SK-N-SH (cell line): ENCODE measurements around the gene SYNJ2. TPM values are rescaled to one million over a fixed set of nuclear protein-coding genes. Genes with fewer than 3 reads are reported as not detected.

Experiments used
- CTCF ChIA-PET: fragments of 300-600, 350-600 bp; formaldehyde crosslinking; extraction: SDS; loops from one replicate; lab custom pipeline; 2021; lab: Yijun Ruan, JAX
- POLR2A ChIA-PET: fragments of 350-600 bp; sonication (Branson Sonifier 250); formaldehyde crosslinking; extraction: SDS; loops from one replicate; lab custom pipeline; 2020; ENCODE audit warnings: antibody characterized with exemption, inconsistent platforms; lab: Yijun Ruan, JAX
- DNase-seq: peaks from one replicate; pipeline ENCODE4 v3.0.0; 2012
- H2AFZ ChIP-seq: fragments of 200-600 bp; sonication (generic); 2 replicates; pipeline ENCODE4 v1.8.1; 2016; ENCODE audit warnings: antibody characterized with exemption, mild to moderate bottlenecking, low read depth
- H3F3A ChIP-seq: fragments of 200-600 bp; sonication (generic); replicated peaks from 2 replicates; pipeline ENCODE3; 2016; ENCODE audit warnings: antibody characterized with exemption, mild to moderate bottlenecking; ENCODE audit not compliant: insufficient read depth
- H3K27ac ChIP-seq, 2 experiments: fragments of 200-500 bp in 1 of 2; fragments of 200-600 bp in 1 of 2; sonication (Bioruptor generic) in 1 of 2; sonication (generic), shearing (Covaris generic) in 1 of 2; 2 replicates each; pipeline versions ENCODE4 v1.5.1 to v1.6.1; 2014 to 2016; ENCODE audit warnings: low read depth in 2 of 2, inconsistent platforms in 1 of 2, low read length in 1 of 2, mild to moderate bottlenecking in 1 of 2, mixed read lengths in 1 of 2
- H3K27me3 ChIP-seq: fragments of 200-600 bp; sonication (generic), shearing (Covaris generic); 2 replicates; pipeline ENCODE4 v1.6.1; 2016; ENCODE audit warnings: mixed run types; ENCODE audit not compliant: insufficient read depth
- H3K36me3 ChIP-seq, 2 experiments: fragments of 200-500 bp in 1 of 2; fragments of 200-600 bp in 1 of 2; sonication (Bioruptor generic) in 1 of 2; sonication (generic) in 1 of 2; replicated peaks in 1 of 2; 2 replicates each; pipeline versions ENCODE3 to v1.5.1; 2014 to 2016; ENCODE audit warnings: low read length in 1 of 2, mild to moderate bottlenecking in 1 of 2; ENCODE audit not compliant: insufficient read depth in 2 of 2, control insufficient read depth in 1 of 2
- H3K4me1 ChIP-seq, 2 experiments: fragments of 200-500 bp in 1 of 2; fragments of 200-600 bp in 1 of 2; sonication (Bioruptor generic) in 1 of 2; sonication (generic), shearing (Covaris generic) in 1 of 2; 2 replicates each; pipeline versions ENCODE4 v1.5.1 to v1.6.1; 2014 to 2016; ENCODE audit warnings: low read depth in 1 of 2, low read length in 1 of 2, mixed run types in 1 of 2; ENCODE audit not compliant: insufficient read depth in 2 of 2, control insufficient read depth in 1 of 2
- H3K4me2 ChIP-seq: fragments of 200-600 bp; sonication (generic), shearing (Covaris generic); 2 replicates; pipeline ENCODE4 v1.6.1; 2017; ENCODE audit warnings: mixed run types
- H3K4me3 ChIP-seq, 2 experiments: fragments of 200-500 bp in 1 of 2; fragments of 200-600 bp in 1 of 2; sonication (Bioruptor generic) in 1 of 2; sonication (generic), shearing (Covaris generic) in 1 of 2; 2 replicates each; pipeline versions ENCODE4 v1.5.1 to v1.8.1; 2014 to 2016; ENCODE audit warnings: low read depth in 2 of 2, inconsistent platforms in 1 of 2, low read length in 1 of 2, mild to moderate bottlenecking in 1 of 2, mixed read lengths in 1 of 2, moderate library complexity in 1 of 2
- H3K79me2 ChIP-seq: fragments of 200-600 bp; sonication (generic); 2 replicates; pipeline ENCODE4 v1.8.1; 2017; ENCODE audit warnings: mild to moderate bottlenecking; ENCODE audit not compliant: insufficient read depth
- H3K9ac ChIP-seq: fragments of 200-600 bp; sonication (generic); 2 replicates; pipeline ENCODE4 v1.6.1; 2017; ENCODE audit warnings: mixed run types
- H3K9me2 ChIP-seq: fragments of 200-600 bp; sonication (generic); 2 replicates; pipeline ENCODE4 v1.6.1; 2017; ENCODE audit warnings: mixed run types
- H3K9me3 ChIP-seq: fragments of 200-600 bp; sonication (generic); 2 replicates; pipeline ENCODE4 v1.6.1; 2017; ENCODE audit warnings: mixed run types, mild to moderate bottlenecking, moderate library complexity
- H4K20me1 ChIP-seq: fragments of 200-600 bp; sonication (generic); 2 replicates; pipeline ENCODE4 v1.6.1; 2017; ENCODE audit warnings: mild to moderate bottlenecking, mixed run types; ENCODE audit not compliant: insufficient read depth
- CHD2 ChIP-seq: fragments of 150-350 bp; IDR thresholded peaks from 2 replicates; pipeline ENCODE4 v1.6.1; 2018; ENCODE audit warnings: low read length; ENCODE audit not compliant: partially characterized antibody
- EZH2phosphoT487 ChIP-seq: fragments of 200-600 bp; sonication (generic); IDR thresholded peaks from 2 replicates; pipeline ENCODE4 v1.6.1; 2017; ENCODE audit warnings: low read depth, mixed run types, mild to moderate bottlenecking, antibody characterized with exemption, moderate library complexity, borderline replicate concordance
- FOXJ3 ChIP-seq: sonication (generic); formaldehyde crosslinking; IDR thresholded peaks from 2 replicates; pipeline ENCODE4 v1.5.1; 2020; ENCODE audit warnings: mild to moderate bottlenecking, missing genetic modification reagents
- FOXM1 ChIP-seq: IDR thresholded peaks from 2 replicates; pipeline ENCODE4 v1.4.0; 2012; ENCODE audit warnings: low read depth, mild to moderate bottlenecking
- GATA2 ChIP-seq: sonication (generic); formaldehyde crosslinking; IDR thresholded peaks from 2 replicates; pipeline ENCODE4 v1.5.0; 2020; ENCODE audit warnings: mild to moderate bottlenecking, missing genetic modification reagents
- IRF3 ChIP-seq: fragments of 150-350 bp; IDR thresholded peaks from 2 replicates; pipeline ENCODE4 v1.6.1; 2016; ENCODE audit warnings: mild to moderate bottlenecking, low read depth, low read length
- MXI1 ChIP-seq: IDR thresholded peaks from 2 replicates; pipeline ENCODE4 v1.6.1; 2012; ENCODE audit warnings: mild to moderate bottlenecking, low read depth, low read length, improper control_type of control experiment
- POLR2AphosphoS5 ChIP-seq: IDR thresholded peaks from 2 replicates; pipeline ENCODE4 v1.6.1; 2012; ENCODE audit warnings: low read depth, low read length
- RAD21 ChIP-seq: IDR thresholded peaks from 2 replicates; pipeline ENCODE4 v1.6.1; 2012; ENCODE audit warnings: mild to moderate bottlenecking, low read length
- REST ChIP-seq: IDR thresholded peaks from 2 replicates; pipeline ENCODE4 v1.6.1; 2012; ENCODE audit warnings: mild to moderate bottlenecking, low read depth, low read length, moderate library complexity
- SIN3A ChIP-seq: IDR thresholded peaks from 2 replicates; pipeline ENCODE4 v1.6.1; 2012; ENCODE audit warnings: low read depth, mild to moderate bottlenecking, low read length, moderate library complexity, borderline replicate concordance
- TCF12 ChIP-seq: IDR thresholded peaks from 2 replicates; pipeline ENCODE4 v1.4.0; 2012
- TEAD4 ChIP-seq: IDR thresholded peaks from 2 replicates; pipeline ENCODE4 v1.4.0; 2012; ENCODE audit warnings: mild to moderate bottlenecking, borderline replicate concordance; ENCODE audit not compliant: insufficient read depth
- WGBS: methylation state at CpG from one replicate; pipeline ENCODE4 v1.1.6; 2017; ENCODE audit warnings: low lambda C conversion rate; 5-methylcytosine and 5-hydroxymethylcytosine counted together
- polyA plus RNA-seq, 3 experiments: library from polyadenylated mRNA; depleted of rRNA; stranded (reverse); fragments of >200 nt; gene quantifications; 2 replicates each; pipeline ENCODE4 v1.2.3, GENCODE V29; 2012
- TF ChIP-seq, protein P1 (sequence below): IDR thresholded peaks from 2 replicates; pipeline ENCODE4; 2012
- TF ChIP-seq, protein P2 (sequence below): IDR thresholded peaks from 2 replicates; pipeline ENCODE4 v1.4.0; 2012; ENCODE audit warnings: low read depth, borderline replicate concordance

SYNJ2 gene
- polyA plus RNA-seq, 1 of the 3 experiments (the other 2 are of a cell fraction): 40.0 TPM

DNA sequence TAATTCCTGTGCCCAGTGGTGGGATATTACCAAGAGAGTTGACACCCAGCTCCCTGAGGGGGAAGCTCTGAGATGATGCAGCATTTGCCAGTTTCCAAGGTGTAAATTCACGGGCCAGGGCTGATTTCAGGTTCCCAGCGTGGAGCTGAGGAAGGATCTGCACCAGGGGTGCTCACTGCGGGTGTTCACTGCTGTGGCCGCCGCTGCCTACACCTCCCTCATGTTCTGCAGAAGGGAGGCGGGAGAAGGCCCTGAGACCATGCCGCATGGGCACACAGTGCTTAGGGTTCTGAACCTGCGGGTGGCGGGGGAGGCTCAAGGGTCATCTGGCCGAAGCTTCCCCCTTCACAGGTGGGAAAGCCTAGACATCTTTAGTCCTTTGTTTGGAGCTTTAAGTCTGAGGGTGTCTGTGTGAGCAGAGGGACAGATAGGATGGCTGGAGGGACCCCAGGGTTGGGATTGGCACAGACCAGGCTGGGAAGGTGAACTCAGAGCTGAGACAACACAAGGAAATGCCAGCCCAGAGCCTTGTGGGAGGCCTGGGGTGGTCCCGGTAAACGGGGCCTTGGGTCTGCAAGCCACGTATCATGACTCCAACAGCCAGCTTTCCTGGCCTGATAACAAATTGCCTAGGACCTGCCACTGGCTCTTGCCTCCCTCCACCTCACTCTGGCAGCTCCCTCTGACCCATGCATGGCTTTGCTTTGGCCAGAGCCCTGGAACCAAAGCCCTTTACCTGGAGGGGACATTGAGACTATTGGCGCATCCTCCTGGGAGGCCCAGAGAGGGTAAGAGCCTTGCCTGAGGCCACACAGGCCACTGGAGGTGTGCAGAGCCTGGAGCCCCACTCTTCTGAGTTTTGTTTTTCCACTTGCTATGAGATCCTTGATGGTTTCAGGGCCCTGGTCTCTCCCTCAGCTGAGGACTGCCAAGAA lies 40.4 kb downstream of the SYNJ2 start:
- H3K27me3 ChIP-seq: no peaks in the 10 kb centered on the region
- H2AFZ ChIP-seq: no peak overlapping the region
- H4K20me1 ChIP-seq: no peaks in the 10 kb centered on the region
- over 99% methylated on average over 10 of the region's 14 CpGs for WGBS
- no peaks in the 10 kb centered on the region for H3K9me3 ChIP-seq
- H3F3A ChIP-seq: peaks cover 40% of the 10 kb centered on the region
- peaks cover 77% of the 10 kb centered on the region for H3K79me2 ChIP-seq
- TF ChIP-seq TCF12 (no peak), MXI1 (no peak)
- no peak overlapping the region for H3K27ac ChIP-seq
- ChIA-PET CTCF (interaction anchor here (0.7 to 0.9 kb wide), 2 partner anchors 17 to 19 kb away, joined by 3 read pairs; no protein-coding TSS in a partner anchor), POLR2A (no interaction called here)
- no peak overlapping the region for H3K9ac ChIP-seq
- DNase-seq: no peak
- no peak overlapping the region for H3K4me3 ChIP-seq
- H3K4me2 ChIP-seq: no peak overlapping the region
- H3K4me1 ChIP-seq: peaks cover 15 to 29% of the 10 kb centered on the region in 2 experiments; a peak in 3 of 4 replicates
- peaks cover 4 to 23% of the 10 kb centered on the region in 2 experiments for H3K36me3 ChIP-seq
- no peaks in the 10 kb centered on the region for H3K9me2 ChIP-seq

DNA sequence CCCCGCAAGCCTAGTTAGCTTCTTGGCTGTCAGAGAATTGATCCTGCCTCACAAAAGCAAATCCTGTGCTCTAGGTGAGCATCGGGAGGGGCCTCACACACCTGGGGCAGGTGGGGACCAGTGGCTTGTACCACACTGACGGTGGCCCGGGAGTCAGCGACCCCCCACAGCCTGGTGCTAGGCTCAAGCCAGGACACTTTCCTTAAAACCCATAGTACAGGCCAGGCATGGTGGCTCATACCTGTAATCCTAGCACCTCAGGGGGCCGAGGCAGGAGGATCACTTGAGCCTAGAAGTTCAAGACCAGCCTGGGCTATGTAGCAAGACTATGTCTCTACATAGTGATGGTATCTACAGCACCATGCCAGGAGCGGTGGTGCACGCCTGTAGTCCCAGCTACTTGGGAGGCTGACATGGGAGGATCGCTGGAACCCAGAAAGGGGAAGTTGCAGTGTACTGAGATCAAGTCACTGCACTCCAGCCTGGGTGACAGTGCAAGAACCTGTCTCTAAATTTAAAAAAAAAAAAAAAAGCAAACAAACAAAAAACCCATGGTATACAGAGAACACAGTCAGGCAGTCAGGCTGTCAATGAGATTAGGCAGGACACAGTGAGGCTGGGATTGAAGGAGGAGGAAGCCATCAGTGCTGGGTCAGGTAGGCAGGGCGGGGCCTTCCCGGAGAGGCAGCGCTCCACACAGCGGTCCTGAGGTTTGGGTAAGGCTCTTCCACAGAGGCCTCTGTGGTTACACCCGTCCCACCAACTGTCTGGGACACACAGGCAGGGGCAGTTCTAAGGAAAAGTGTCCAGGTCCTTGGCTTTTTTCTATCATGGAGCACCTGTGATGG lies 41.3 kb downstream of the SYNJ2 start:
- POLR2A ChIA-PET: no interaction called here
- Histone ChIP-seq H2AFZ (no peak overlapping the region), H3K27ac (peak overlapping the region in 1 of 2 experiments; percentile 96; a peak in 1 of 4 replicates), H3K9ac (no peak overlapping the region), H3K79me2 (peaks cover 79% of the 10 kb centered on the region), H3K36me3 (peaks cover 4 to 23% of the 10 kb centered on the region in 2 experiments), H3K9me2 (no peaks in the 10 kb centered on the region), H3K27me3 (no peaks in the 10 kb centered on the region), H3K4me1 (peaks cover 16 to 37% of the 10 kb centered on the region in 2 experiments; a peak in 3 of 4 replicates), H3K4me2 (no peak overlapping the region), H4K20me1 (no peaks in the 10 kb centered on the region), H3K4me3 (no peak overlapping the region), H3F3A (peaks cover 45% of the 10 kb centered on the region), H3K9me3 (no peaks in the 10 kb centered on the region)
- CTCF ChIA-PET: no interaction called here
- DNase-seq: no peak
- WGBS: 85% methylated on average over 11 of the region's 14 CpGs
- TF ChIP-seq POLR2AphosphoS5 (no peak), SIN3A (no peak), CHD2 (no peak), IRF3 (no peak), MXI1 (no peak), TCF12 (no peak), REST (no peak), TEAD4 (no peak), RAD21 (no peak), FOXM1 (no peak), GATA2 (CRISPR knock-in tag) (no peak), FOXJ3 (no peak), EZH2phosphoT487 (no peak)
- TF ChIP-seq, protein P1, sequence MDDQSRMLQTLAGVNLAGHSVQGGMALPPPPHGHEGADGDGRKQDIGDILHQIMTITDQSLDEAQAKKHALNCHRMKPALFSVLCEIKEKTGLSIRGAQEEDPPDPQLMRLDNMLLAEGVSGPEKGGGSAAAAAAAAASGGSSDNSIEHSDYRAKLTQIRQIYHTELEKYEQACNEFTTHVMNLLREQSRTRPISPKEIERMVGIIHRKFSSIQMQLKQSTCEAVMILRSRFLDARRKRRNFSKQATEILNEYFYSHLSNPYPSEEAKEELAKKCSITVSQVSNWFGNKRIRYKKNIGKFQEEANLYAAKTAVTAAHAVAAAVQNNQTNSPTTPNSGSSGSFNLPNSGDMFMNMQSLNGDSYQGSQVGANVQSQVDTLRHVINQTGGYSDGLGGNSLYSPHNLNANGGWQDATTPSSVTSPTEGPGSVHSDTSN: no peak
- TF ChIP-seq, protein P2, sequence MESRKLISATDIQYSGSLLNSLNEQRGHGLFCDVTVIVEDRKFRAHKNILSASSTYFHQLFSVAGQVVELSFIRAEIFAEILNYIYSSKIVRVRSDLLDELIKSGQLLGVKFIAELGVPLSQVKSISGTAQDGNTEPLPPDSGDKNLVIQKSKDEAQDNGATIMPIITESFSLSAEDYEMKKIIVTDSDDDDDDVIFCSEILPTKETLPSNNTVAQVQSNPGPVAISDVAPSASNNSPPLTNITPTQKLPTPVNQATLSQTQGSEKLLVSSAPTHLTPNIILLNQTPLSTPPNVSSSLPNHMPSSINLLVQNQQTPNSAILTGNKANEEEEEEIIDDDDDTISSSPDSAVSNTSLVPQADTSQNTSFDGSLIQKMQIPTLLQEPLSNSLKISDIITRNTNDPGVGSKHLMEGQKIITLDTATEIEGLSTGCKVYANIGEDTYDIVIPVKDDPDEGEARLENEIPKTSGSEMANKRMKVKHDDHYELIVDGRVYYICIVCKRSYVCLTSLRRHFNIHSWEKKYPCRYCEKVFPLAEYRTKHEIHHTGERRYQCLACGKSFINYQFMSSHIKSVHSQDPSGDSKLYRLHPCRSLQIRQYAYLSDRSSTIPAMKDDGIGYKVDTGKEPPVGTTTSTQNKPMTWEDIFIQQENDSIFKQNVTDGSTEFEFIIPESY: no peak
